ENCODE measurements around the gene LHX2. TPM values are rescaled to one million over a fixed set of nuclear protein-coding genes. Genes with fewer than 3 reads are reported as not detected.

LHX2 gene
- total and polyA plus RNA-seq, 2 of the 13 experiments (the other 11 are each of a cell fraction or from before 2014, with no cell fraction given) = not detected

- no peak for TF ChIP-seq RERE (CRISPR knock-in tag; IDR thresholded peaks at IDR 0.05; ENCODE audit: low read depth)
- TF ChIP-seq ZNF567 (CRISPR knock-in tag; IDR thresholded peaks at IDR 0.05; ENCODE audit: borderline replicate concordance) = no peak
- no peak for TF ChIP-seq SIX4 (CRISPR knock-in tag; IDR thresholded peaks at IDR 0.05)
- no peak for TF ChIP-seq ZNF570 (CRISPR knock-in tag; IDR thresholded peaks at IDR 0.05; ENCODE audit: borderline replicate concordance)
- no peak for TF ChIP-seq ZSCAN25 (CRISPR knock-in tag; IDR thresholded peaks at IDR 0.05)
- TF ChIP-seq ZMYM2 (CRISPR knock-in tag; IDR thresholded peaks at IDR 0.05) = no peak
Measured at GRCh38 chr9:124010303-124010664, 1.3 kb upstream of the LHX2 start (continued).

- no peak overlapping the region; the same call in 1 of the 2 replicates for H3K4me2 ChIP-seq (ENCODE audit: low read depth, low read length)
- WGBS (ENCODE audit: low lambda C conversion rate) = 27% methylated on average over 8 of the region's 34 CpGs
- peaks cover 19% of the 10 kb centered on the region for H3K4me1 ChIP-seq (ENCODE audit: insufficient read depth, low read length)
- peaks cover 14% of the 10 kb centered on the region; the same call in 1 of the 2 replicates for H4K20me1 ChIP-seq (ENCODE audit: insufficient read depth, low read length)
- CTCF ChIA-PET (ENCODE audit: low intra/inter-chr PET ratio, low total read pairs) = no interaction called here
- TF ChIP-seq EZH2 (conservative IDR thresholded peaks at IDR 0.05; ENCODE audit: low read depth, low read length) (peak; percentile 57; the same call in 1 of the 2 replicates), TGIF2 (CRISPR knock-in tag; IDR thresholded peaks at IDR 0.05) (no peak), ZFP41 (CRISPR knock-in tag; IDR thresholded peaks at IDR 0.05; ENCODE audit: borderline replicate concordance) (no peak), ZMAT5 (CRISPR knock-in tag; IDR thresholded peaks at IDR 0.05; ENCODE audit: borderline replicate concordance, low read depth) (no peak), ZNF800 (CRISPR knock-in tag; IDR thresholded peaks at IDR 0.05) (peak; percentile 19; the same call in 1 of the 2 replicates)
- no peak overlapping the region for H2AFZ ChIP-seq (ENCODE audit: low read length)
- no peak overlapping the region for H3K27ac ChIP-seq (ENCODE audit: extremely low read length, insufficient read depth, low read length)
- ATAC-seq (peak; percentile 55), FAIRE-seq (no peak), DNase-seq (ENCODE audit: low spot score) (no peak)
- no peak overlapping the region for H3K9ac ChIP-seq (ENCODE audit: insufficient read depth, low read depth, low read length)
- in situ Hi-C loops (cut with HindIII; ENCODE audit: extremely low pct_ligation_motif_present, low pct_unique_long_range_greater_than_20kb) (no loop called here), intact Hi-C loops (cut with micrococcal nuclease; ENCODE audit: unreplicated experiment) (no loop called here)
- H3K9me3 ChIP-seq (ENCODE audit: low read length) = no peaks in the 10 kb centered on the region
- BruUV-seq (replicated peaks) = no TSS peak
- peak overlapping the region in 1 of 3 experiments; percentile 27; a peak in 1 of 6 replicates for H3K4me3 ChIP-seq (replicated peaks in 1 of 3; ENCODE audit: insufficient read depth in 1 of 3, low read depth in 2 of 3, low read length in 3 of 3)
- POLR2A ChIA-PET = no interaction called here
- H3K27me3 ChIP-seq (ENCODE audit: control insufficient read depth in 1 of 2, insufficient read depth in 2 of 2, low read length in 2 of 2) = peaks cover 31 to 90% of the 10 kb centered on the region in 2 experiments
- H3K36me3 ChIP-seq (replicated peaks in 1 of 2; ENCODE audit: control insufficient read depth in 1 of 2, insufficient read depth in 2 of 2, low read length in 2 of 2) = no peaks in the 10 kb centered on the region
- H3K79me2 ChIP-seq (ENCODE audit: insufficient read depth, low read length) = no peaks in the 10 kb centered on the region
Measured at GRCh38 chr9:124010665-124011321, 775 bp upstream of the LHX2 start.

Measured in HepG2 (cell line).